HepG2 (cell line): ENCODE data around the gene KAZALD1. TPM values are rescaled to one million over a fixed set of nuclear protein-coding genes. Genes with fewer than 3 reads are reported as not detected.

ENCODE experiments used
- CBX1 ChIP-seq: IDR thresholded peaks from one replicate; pipeline ENCODE4 v1.6.1; 2016; ENCODE audit warnings: antibody characterized with exemption, low read depth
- CERS6 ChIP-seq: sonication (generic); formaldehyde crosslinking; IDR thresholded peaks from 2 replicates; pipeline ENCODE4 v1.5.0; 2020; ENCODE audit warnings: missing genetic modification reagents
- FOSL2 ChIP-seq: sonication (generic); formaldehyde crosslinking; IDR thresholded peaks from 2 replicates; pipeline ENCODE4 v1.4.0; 2020; ENCODE audit warnings: missing genetic modification reagents
- IRX3 ChIP-seq: sonication (generic); formaldehyde crosslinking; IDR thresholded peaks from 2 replicates; pipeline ENCODE4 v1.8.1; 2023; ENCODE audit warnings: mild to moderate bottlenecking, low read depth, missing genetic modification reagents, borderline replicate concordance
- KDM1A ChIP-seq: IDR thresholded peaks from 2 replicates; pipeline ENCODE4 v1.6.1; 2016; ENCODE audit warnings: missing compliant biosample characterization
- KLF12 ChIP-seq: sonication (generic); formaldehyde crosslinking; IDR thresholded peaks from 2 replicates; pipeline ENCODE4 v1.4.0; 2020; ENCODE audit warnings: missing genetic modification reagents, borderline replicate concordance
- SRSF4 ChIP-seq: fragments of 200-400 bp; formaldehyde crosslinking; IDR thresholded peaks from one replicate; pipeline ENCODE4 v1.6.1; 2018; ENCODE audit warnings: mild to moderate bottlenecking, low read depth, low read length, moderate library complexity; ENCODE audit not compliant: poor library complexity, severe bottlenecking
- ZFP90 ChIP-seq: sonication (generic); formaldehyde crosslinking; IDR thresholded peaks from 2 replicates; pipeline ENCODE4 v1.8.0; 2022; ENCODE audit warnings: missing genetic modification reagents, mild to moderate bottlenecking, inconsistent platforms, borderline replicate concordance
- ZFX ChIP-seq: sonication (generic); formaldehyde crosslinking; IDR thresholded peaks from 2 replicates; pipeline ENCODE4 v1.4.0; 2020; ENCODE audit warnings: mild to moderate bottlenecking, low read depth, missing genetic modification reagents, moderate library complexity
- ZNF407 ChIP-seq: sonication (generic); formaldehyde crosslinking; IDR thresholded peaks from one replicate; pipeline ENCODE4 v1.5.1; 2020; ENCODE audit warnings: mild to moderate bottlenecking, missing genetic modification reagents; ENCODE audit errors: not compliant biosample characterization
- ZNF691 ChIP-seq: sonication (generic); formaldehyde crosslinking; IDR thresholded peaks from 2 replicates; pipeline ENCODE4 v1.4.0; 2020; ENCODE audit warnings: missing genetic modification reagents, low read depth, mild to moderate bottlenecking, borderline replicate concordance
- ZNF710 ChIP-seq: sonication (generic); formaldehyde crosslinking; IDR thresholded peaks from 2 replicates; pipeline ENCODE4 v1.5.0; 2020; ENCODE audit warnings: mild to moderate bottlenecking, missing genetic modification reagents, borderline replicate concordance
- polyA plus RNA-seq, 8 experiments: library from polyadenylated mRNA; depleted of rRNA in 3 of 8; stranded (reverse) in 7 of 8; unstranded in 1 of 8; fragments of >200 nt; fragmentation: Illumina TruSeq in 4 of 8; extraction: Trizol in 4 of 8; gene quantifications; 2 replicates each; pipeline versions ENCODE4 v1.2.1 to v1.2.3, GENCODE V29; 2011 to 2016; ENCODE audit warnings: low read depth in 4 of 8, missing spikeins in 1 of 8, mixed read lengths in 1 of 8; ENCODE audit not compliant: insufficient read depth in 1 of 8
- total RNA-seq, 5 experiments: library from RNA; depleted of rRNA; stranded (reverse); fragments of >200 nt; fragmentation: Illumina TruSeq; extraction: Trizol; gene quantifications; 2 replicates each; pipeline ENCODE4 v1.2.3, GENCODE V29; 2016; ENCODE audit warnings: low read depth in 1 of 5

The KAZALD1 gene
- total and polyA plus RNA-seq, 2 of the 13 experiments (the other 11 are each of a cell fraction or from before 2014, with no cell fraction given): 16.7 to 27.7 TPM

- no peak for TF ChIP-seq KLF12 (CRISPR knock-in tag)
- no peak for TF ChIP-seq ZFP90
- no peak for TF ChIP-seq ZNF710 (CRISPR knock-in tag)
- 0 out of 2 replicates have a peak, but pooled peaks have one; percentile 31 for TF ChIP-seq ZNF691 (CRISPR knock-in tag)
- TF ChIP-seq SRSF4: no peak
- peak; percentile 81 for TF ChIP-seq FOSL2 (CRISPR knock-in tag)
- no peak for TF ChIP-seq CERS6 (CRISPR knock-in tag)
- no peak; the same call in 1 of the 2 replicates for TF ChIP-seq ZFX (CRISPR knock-in tag)
- no peak for TF ChIP-seq KDM1A (CRISPR knock-in tag)
- TF ChIP-seq ZNF407 (CRISPR knock-in tag): no peak
- no peak for TF ChIP-seq IRX3 (CRISPR knock-in tag)
- TF ChIP-seq CBX1: no peak
Measured at GRCh38 chr10:101012525-101013364, 49.0 kb upstream of the KAZALD1 start (continued).
